Natural killer cell (primary cell): ENCODE measurements around the gene GMPPB. TPM values are rescaled to one million over a fixed set of nuclear protein-coding genes. Genes with fewer than 3 reads are reported as not detected.

Experiments used
- ATAC-seq, 3 donors: fragments of 150-1000 bp in 2 of 3; fragments of 200-7000 bp in 1 of 3; cut with Tn5 transposase; 1 replicate in 1 of 3; 2 replicates in 2 of 3; pipeline ENCODE4 v1.10.0; 2021; ENCODE audit warnings: mild to moderate bottlenecking in 2 of 3, moderate library complexity in 2 of 3
- DNase-seq, 2 donors: peaks; one replicate each; pipeline versions ENCODE4 v3.0.0 to v3.0.0-alpha.2; 2013 to 2021; ENCODE audit warnings: mixed read lengths in 1 of 2
- H3K27ac ChIP-seq: one replicate; pipeline ENCODE4 v1.5.1; 2013; ENCODE audit warnings: mild to moderate bottlenecking, low read length
- H3K27me3 ChIP-seq: one replicate; pipeline ENCODE4 v1.6.1; 2013; ENCODE audit warnings: low read length; ENCODE audit not compliant: control insufficient read depth, insufficient read depth
- H3K36me3 ChIP-seq: one replicate; pipeline ENCODE4 v1.6.1; 2013; ENCODE audit warnings: low read length; ENCODE audit not compliant: control insufficient read depth, insufficient read depth
- H3K4me1 ChIP-seq: one replicate; pipeline ENCODE4 v1.6.1; 2013; ENCODE audit warnings: low read length; ENCODE audit not compliant: control insufficient read depth, insufficient read depth
- H3K4me3 ChIP-seq: one replicate; pipeline ENCODE4 v1.5.1; 2013; ENCODE audit warnings: low read length
- H3K9me3 ChIP-seq: one replicate; pipeline ENCODE4 v1.6.1; 2013; ENCODE audit warnings: low read length; ENCODE audit not compliant: control insufficient read depth, insufficient read depth
- H3K27ac Mint-ChIP-seq, 2 donors: one replicate each; pipeline ENCODE4 v1.8.0; 2022; ENCODE audit warnings: mild to moderate bottlenecking in 2 of 2, mixed read lengths in 2 of 2, moderate library complexity in 1 of 2
- H3K27me3 Mint-ChIP-seq, 2 donors: one replicate each; pipeline ENCODE4 v1.8.0; 2022; ENCODE audit warnings: low read depth in 2 of 2, mixed read lengths in 2 of 2
- H3K36me3 Mint-ChIP-seq: one replicate; pipeline ENCODE4 v1.8.0; 2022; ENCODE audit warnings: mixed read lengths
- H3K4me1 Mint-ChIP-seq, 2 donors: one replicate each; pipeline ENCODE4 v1.8.0; 2022; ENCODE audit warnings: mixed read lengths in 2 of 2
- H3K4me3 Mint-ChIP-seq: one replicate; pipeline ENCODE4 v1.8.0; 2022; ENCODE audit warnings: mild to moderate bottlenecking, moderate library complexity, mixed read lengths
- H3K9me3 Mint-ChIP-seq, 2 donors: one replicate each; pipeline ENCODE4 v1.8.0; 2022; ENCODE audit warnings: mixed read lengths in 2 of 2
- WGBS: methylation state at CpG from one replicate; pipeline ENCODE4 v1.1.7; 2013; ENCODE audit warnings: missing lambda C conversion rate; ENCODE audit not compliant: insufficient coverage; 5-methylcytosine and 5-hydroxymethylcytosine counted together
- intact Hi-C: fragments of 100-400 bp; cut with micrococcal nuclease; formaldehyde crosslinking; loops from one replicate; pipeline ENCODE4 v1.14.2; 2022
- total RNA-seq, 4 donors: library from RNA; stranded (reverse); fragments of 120-200 nt in 1 of 4; gene quantifications; one replicate each; pipeline versions ENCODE4 v1.2.3 to v1.2.4, GENCODE V29; 2013 to 2022
- TF ChIP-seq, protein P1 (sequence below): fragments of 200-600 bp; IDR thresholded peaks from one replicate; pipeline ENCODE4 v1.8.0; 2022; ENCODE audit warnings: antibody characterized with exemption

GMPPB gene
- total RNA-seq, 3 donors from 2014 or later (not counting 1 experiment from before 2014, with no cell fraction given), result 24.1 to 28.9 (median 27.5) TPM

DNA sequence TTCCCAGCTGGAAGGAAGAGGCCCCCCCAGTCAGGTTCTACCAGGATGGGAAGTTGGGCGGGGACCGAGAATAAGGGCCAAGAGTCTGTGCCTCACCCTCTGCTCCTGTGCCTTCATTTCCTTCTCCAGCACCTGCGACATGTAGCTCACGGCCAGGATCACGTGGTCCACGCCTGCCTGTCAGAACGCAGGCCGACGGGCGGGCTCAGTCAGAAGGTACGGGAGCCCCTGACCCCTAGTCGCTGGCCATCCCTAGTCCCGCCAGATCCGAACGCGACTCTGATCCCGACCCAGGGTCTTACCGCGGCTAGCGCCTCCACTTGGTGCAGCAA is 489 bp downstream of the GMPPB start:
- H3K4me3 ChIP-seq, result peak overlapping the region; percentile 99
- Mint-ChIP-seq H3K4me3 (peak overlapping the region; percentile 92), H3K4me1 (peaks cover 34 to 46% of the 10 kb centered on the region in 2 donors), H3K9me3 (no peaks in the 10 kb centered on the region), H3K27me3 (no peaks in the 10 kb centered on the region), H3K27ac (peak overlapping the region; percentile 88 to 93), H3K36me3 (no peaks in the 10 kb centered on the region)
- intact Hi-C loops, result no loop called here
- WGBS, result 0% methylated on average over 20 of the region's 20 CpGs
- H3K36me3 ChIP-seq, result peaks cover 27% of the 10 kb centered on the region
- TF ChIP-seq, protein P1, sequence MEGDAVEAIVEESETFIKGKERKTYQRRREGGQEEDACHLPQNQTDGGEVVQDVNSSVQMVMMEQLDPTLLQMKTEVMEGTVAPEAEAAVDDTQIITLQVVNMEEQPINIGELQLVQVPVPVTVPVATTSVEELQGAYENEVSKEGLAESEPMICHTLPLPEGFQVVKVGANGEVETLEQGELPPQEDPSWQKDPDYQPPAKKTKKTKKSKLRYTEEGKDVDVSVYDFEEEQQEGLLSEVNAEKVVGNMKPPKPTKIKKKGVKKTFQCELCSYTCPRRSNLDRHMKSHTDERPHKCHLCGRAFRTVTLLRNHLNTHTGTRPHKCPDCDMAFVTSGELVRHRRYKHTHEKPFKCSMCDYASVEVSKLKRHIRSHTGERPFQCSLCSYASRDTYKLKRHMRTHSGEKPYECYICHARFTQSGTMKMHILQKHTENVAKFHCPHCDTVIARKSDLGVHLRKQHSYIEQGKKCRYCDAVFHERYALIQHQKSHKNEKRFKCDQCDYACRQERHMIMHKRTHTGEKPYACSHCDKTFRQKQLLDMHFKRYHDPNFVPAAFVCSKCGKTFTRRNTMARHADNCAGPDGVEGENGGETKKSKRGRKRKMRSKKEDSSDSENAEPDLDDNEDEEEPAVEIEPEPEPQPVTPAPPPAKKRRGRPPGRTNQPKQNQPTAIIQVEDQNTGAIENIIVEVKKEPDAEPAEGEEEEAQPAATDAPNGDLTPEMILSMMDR, result no peak
- H3K27ac ChIP-seq, result peak overlapping the region; percentile 97
- H3K4me1 ChIP-seq, result peaks cover 49% of the 10 kb centered on the region
- DNase-seq, result peak in 1 of 2 donors; percentile 79
- no peak for ATAC-seq
- H3K27me3 ChIP-seq, result no peaks in the 10 kb centered on the region
- no peaks in the 10 kb centered on the region for H3K9me3 ChIP-seq

DNA sequence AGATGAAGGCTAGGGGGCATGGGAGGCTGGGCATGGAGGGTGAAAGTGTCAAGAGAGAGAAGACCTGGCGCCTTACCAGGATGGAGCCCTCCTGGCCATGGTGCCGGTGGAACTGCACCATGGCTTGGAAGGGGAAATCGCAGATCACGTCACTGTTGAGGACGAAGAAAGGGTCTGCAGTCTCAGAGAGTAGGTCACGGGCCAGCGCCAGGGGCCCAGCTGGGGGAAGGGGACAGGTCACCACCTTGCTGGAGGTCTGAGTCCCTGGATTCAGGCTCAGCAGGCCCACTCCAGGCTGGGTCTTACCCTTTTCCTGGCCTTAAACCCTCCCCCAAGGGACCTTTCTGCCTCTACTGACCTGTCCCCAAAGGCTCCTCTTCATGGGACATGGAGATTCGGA is 855 bp downstream of the GMPPB start:
- 80% methylated on average over 8 of the region's 8 CpGs for WGBS
- intact Hi-C loops, result no loop called here
- no peaks in the 10 kb centered on the region for H3K36me3 Mint-ChIP-seq

GRCh38 chr3:49721896-49722781 is 1.6 kb downstream of the GMPPB start:
- no peaks in the 10 kb centered on the region for H3K9me3 Mint-ChIP-seq
- TF ChIP-seq, protein P1, result no peak
- no peaks in the 10 kb centered on the region for H3K36me3 Mint-ChIP-seq
- no peaks in the 10 kb centered on the region for H3K9me3 ChIP-seq
- peaks cover 34 to 46% of the 10 kb centered on the region in 2 donors for H3K4me1 Mint-ChIP-seq
- peak overlapping the region; percentile 88 to 93 for H3K27ac Mint-ChIP-seq
- no peak overlapping the region for H3K4me3 ChIP-seq
- peaks cover 51% of the 10 kb centered on the region for H3K4me1 ChIP-seq
- 94% methylated on average over 26 of the region's 26 CpGs for WGBS
- no peaks in the 10 kb centered on the region for H3K27me3 ChIP-seq
- no peak for ATAC-seq
- no peak for DNase-seq
- H3K36me3 ChIP-seq, result peaks cover 17% of the 10 kb centered on the region
- intact Hi-C loops, result no loop called here
- peak overlapping the region; percentile 97 for H3K27ac ChIP-seq
- peak overlapping the region; percentile 63 for H3K4me3 Mint-ChIP-seq
- no peaks in the 10 kb centered on the region for H3K27me3 Mint-ChIP-seq

More for the DNA sequence above, 855 bp downstream of the GMPPB start:
- DNase-seq, result no peak
- Mint-ChIP-seq H3K9me3 (no peaks in the 10 kb centered on the region), H3K4me1 (peaks cover 34 to 46% of the 10 kb centered on the region in 2 donors), H3K4me3 (peak overlapping the region; percentile 92), H3K27me3 (no peaks in the 10 kb centered on the region), H3K27ac (peak overlapping the region; percentile 88 to 93)
- Histone ChIP-seq H3K4me3 (peak overlapping the region; percentile 99), H3K36me3 (peaks cover 24% of the 10 kb centered on the region), H3K9me3 (no peaks in the 10 kb centered on the region), H3K27ac (peak overlapping the region; percentile 97), H3K27me3 (no peaks in the 10 kb centered on the region), H3K4me1 (peaks cover 51% of the 10 kb centered on the region)
- no peak for ATAC-seq
- TF ChIP-seq, protein P1, result no peak
